Activated naive CD8-positive, alpha-beta T cell treated with anti-CD3 and anti-CD28 coated beads for 36 hours (primary cell): ENCODE data around the gene L1TD1. TPM values are rescaled to one million over a fixed set of nuclear protein-coding genes. Genes with fewer than 3 reads are reported as not detected.
"Not testable (repeated sequence)": the region's sequence is repeated elsewhere in the genome, so short reads cannot be mapped to it uniquely, and the experiment has no call there.

Source experiments
- DNase-seq: peaks from one replicate; pipeline ENCODE4 v3.0.0; 2021
- H3K27ac Mint-ChIP-seq: one replicate; pipeline ENCODE4 v1.8.0; 2022; ENCODE audit warnings: mild to moderate bottlenecking, moderate library complexity, mixed read lengths
- H3K27me3 Mint-ChIP-seq: one replicate; pipeline ENCODE4 v1.8.0; 2022; ENCODE audit warnings: mild to moderate bottlenecking, mixed read lengths
- H3K36me3 Mint-ChIP-seq: one replicate; pipeline ENCODE4 v1.8.0; 2021; ENCODE audit warnings: mild to moderate bottlenecking, mixed read lengths
- H3K4me1 Mint-ChIP-seq: one replicate; pipeline ENCODE4 v1.8.0; 2021; ENCODE audit warnings: mixed read lengths
- H3K4me3 Mint-ChIP-seq: one replicate; pipeline ENCODE4 v1.8.0; 2022; ENCODE audit warnings: mild to moderate bottlenecking, moderate library complexity, mixed read lengths
- H3K9me3 Mint-ChIP-seq: one replicate; pipeline ENCODE4 v1.8.0; 2022; ENCODE audit warnings: mixed read lengths
- total RNA-seq, 2 experiments: library from RNA; stranded (reverse); gene quantifications; one replicate each; pipeline ENCODE4 v1.2.3, GENCODE V29; 2021

Gene L1TD1
- total RNA-seq, 2 experiments from 2014 or later = 0.41 to 0.48 TPM

DNA sequence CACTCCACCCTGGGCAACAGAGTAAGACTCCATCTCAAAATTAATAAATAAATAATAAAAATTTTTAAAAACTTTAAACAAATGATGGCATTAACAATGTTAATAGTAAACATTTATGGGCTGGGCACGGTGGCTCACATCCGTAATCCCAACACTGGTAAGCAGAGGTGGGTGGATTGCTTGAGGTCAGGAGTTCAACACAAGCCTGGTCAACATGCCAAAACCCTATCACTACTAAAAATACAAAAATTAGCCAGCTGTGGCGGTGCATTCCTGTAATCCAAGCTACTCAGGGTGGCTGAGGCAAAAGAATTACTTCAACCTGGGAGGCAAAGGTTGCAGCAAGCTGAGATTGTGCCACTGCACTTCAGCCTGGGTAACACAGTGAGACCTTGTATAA is 9.0 kb upstream of the L1TD1 start:
- DNase-seq = no peak
- Mint-ChIP-seq H3K9me3 (no peaks in the 10 kb centered on the region), H3K27me3 (peaks cover 8% of the 10 kb centered on the region), H3K4me3 (no peak overlapping the region), H3K36me3 (no peaks in the 10 kb centered on the region), H3K4me1 (no peaks in the 10 kb centered on the region), H3K27ac (no peak overlapping the region)

DNA sequence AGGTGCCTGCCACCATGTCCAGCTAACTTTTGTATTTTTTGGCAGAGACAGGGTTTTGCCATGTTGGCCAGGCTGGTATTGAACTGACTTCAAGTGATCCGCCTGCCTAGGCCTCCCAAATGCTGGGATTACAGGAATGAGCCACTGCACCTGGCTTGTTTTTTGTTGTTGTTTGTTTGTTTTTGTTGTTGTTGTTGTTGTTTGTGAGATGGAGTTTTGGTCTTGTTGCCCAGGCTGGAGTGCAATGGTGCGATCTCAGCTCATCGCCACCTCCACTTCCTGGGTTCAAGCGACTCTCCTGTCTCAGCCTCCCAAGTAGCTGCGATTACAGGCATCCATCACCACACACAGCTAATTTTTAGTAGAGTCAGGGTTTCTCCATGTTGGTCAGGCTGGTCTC is 7.1 kb upstream of the L1TD1 start:
- no peaks in the 10 kb centered on the region for H3K9me3 Mint-ChIP-seq
- H3K4me3 Mint-ChIP-seq = no peak overlapping the region
- DNase-seq = no peak
- H3K36me3 Mint-ChIP-seq = no peaks in the 10 kb centered on the region
- H3K27me3 Mint-ChIP-seq = peaks cover 8% of the 10 kb centered on the region
- no peaks in the 10 kb centered on the region for H3K4me1 Mint-ChIP-seq
- no peak overlapping the region for H3K27ac Mint-ChIP-seq

DNA sequence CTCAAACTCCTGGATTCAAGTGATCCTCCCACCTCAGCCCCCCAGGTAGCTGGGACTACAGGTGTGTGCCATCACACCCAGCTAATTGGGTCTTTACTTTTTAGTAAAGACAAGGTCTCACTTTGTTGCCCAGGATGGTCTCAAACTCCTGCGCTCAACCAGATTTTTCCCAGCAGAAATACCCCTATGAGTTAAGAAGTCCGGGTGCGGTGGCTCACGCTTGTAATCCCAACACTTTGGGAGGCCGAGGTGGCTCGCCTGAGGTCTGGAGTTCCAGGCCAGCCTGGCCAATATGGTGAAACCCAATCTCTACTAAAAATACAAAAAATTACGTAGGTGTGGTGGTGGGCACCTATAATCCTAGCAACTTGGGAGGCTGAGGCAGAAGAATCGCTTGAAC is 6.5 kb upstream of the L1TD1 start:
- Mint-ChIP-seq H3K4me1 (no peaks in the 10 kb centered on the region), H3K9me3 (no peaks in the 10 kb centered on the region), H3K36me3 (no peaks in the 10 kb centered on the region), H3K27me3 (peaks cover 14% of the 10 kb centered on the region), H3K27ac (no peak overlapping the region), H3K4me3 (no peak overlapping the region)
- DNase-seq = no peak

DNA sequence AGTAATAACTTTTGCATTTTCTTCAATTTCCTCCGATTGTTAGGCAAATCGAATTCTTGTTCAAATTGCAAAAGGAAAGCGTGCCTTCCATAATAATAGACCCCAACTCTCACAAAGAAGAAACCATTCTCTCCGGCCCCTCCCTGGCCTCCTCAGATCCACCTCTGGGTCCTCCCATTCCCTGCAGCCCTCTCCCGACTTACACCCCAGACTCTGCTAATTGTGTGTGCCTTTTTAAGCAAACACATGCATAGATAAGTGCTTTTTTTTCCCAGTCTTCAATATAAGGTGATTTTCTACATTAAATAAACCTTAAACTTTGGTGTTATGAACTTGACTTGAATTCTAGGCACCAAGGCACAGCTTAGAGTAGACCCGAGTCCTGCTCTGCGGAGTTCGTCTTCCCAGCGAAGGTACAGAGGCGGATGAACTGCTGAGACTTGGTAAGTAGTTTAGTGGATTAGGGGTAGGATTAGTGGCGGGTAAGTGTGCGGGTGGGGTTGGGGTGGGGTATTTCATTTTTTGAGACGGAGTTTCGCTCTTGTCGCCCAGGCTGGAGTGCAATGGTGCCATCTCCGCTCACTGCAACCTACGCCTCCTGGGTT is 1.5 kb downstream of the L1TD1 start:
- Mint-ChIP-seq H3K27ac (no peak overlapping the region), H3K9me3 (no peaks in the 10 kb centered on the region), H3K4me3 (no peak overlapping the region), H3K36me3 (peaks cover 5% of the 10 kb centered on the region), H3K4me1 (peaks cover 14% of the 10 kb centered on the region), H3K27me3 (peaks cover 58% of the 10 kb centered on the region)
- DNase-seq = no peak

DNA sequence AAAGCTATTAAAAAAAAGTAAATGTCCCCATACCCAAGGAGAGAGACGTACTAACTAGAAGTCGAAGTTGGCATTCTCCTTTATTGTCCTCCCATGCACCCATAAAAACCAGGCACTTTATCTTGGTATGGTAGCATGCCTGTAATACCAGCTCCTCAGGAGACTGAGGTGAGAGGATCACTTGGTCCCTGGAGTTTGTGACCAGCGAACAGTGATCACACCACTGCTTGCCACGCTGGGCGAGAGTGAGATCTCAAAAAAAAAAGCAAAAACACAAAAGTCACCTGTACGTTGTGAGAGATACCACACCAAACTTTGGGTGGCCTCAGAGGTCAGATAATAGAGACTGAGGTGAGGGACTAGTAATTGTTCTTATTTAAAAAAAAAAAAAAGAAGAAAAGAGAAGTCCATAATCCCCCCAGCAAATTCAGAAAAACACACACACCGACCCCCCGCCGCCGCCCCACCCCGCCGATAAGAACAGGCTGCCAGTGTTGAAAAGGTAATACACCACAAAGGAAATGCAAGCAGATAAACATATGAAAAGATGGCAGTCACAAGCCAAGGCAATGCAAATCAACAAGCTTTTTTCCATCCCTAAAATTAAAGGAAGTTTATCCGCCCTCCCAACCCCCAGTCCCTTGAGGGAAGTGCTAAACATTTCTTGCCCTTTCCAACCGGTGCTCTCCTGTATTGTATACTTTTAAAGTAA is 3.6 kb downstream of the L1TD1 start:
- Mint-ChIP-seq H3K4me3 (no peak overlapping the region), H3K9me3 (no peaks in the 10 kb centered on the region), H3K4me1 (peaks cover 14% of the 10 kb centered on the region), H3K27me3 (peaks cover 51% of the 10 kb centered on the region), H3K27ac (no peak overlapping the region), H3K36me3 (peaks cover 5% of the 10 kb centered on the region)
- no peak for DNase-seq

DNA sequence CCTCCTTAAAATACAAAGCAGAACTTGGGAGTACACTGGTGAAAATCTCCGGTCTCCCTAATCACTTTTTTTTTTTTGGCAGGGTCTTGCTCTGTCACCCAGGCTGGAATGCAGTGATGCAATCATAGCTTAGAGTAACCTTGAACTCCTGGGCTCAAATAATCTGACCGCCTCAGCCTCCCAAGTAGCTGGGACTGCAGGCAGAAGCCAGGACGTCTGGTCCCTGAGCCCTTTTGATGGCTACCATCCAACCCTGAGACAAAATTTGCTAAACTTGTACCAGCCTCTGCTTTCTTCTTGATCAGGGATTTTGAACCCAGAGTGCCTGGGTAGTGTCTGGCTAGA is 4.1 kb downstream of the L1TD1 start:
- Mint-ChIP-seq H3K27ac (no peak overlapping the region), H3K4me3 (no peak overlapping the region), H3K27me3 (peaks cover 46% of the 10 kb centered on the region), H3K36me3 (peaks cover 5% of the 10 kb centered on the region), H3K9me3 (no peaks in the 10 kb centered on the region), H3K4me1 (peaks cover 14% of the 10 kb centered on the region)
- no peak for DNase-seq

DNA sequence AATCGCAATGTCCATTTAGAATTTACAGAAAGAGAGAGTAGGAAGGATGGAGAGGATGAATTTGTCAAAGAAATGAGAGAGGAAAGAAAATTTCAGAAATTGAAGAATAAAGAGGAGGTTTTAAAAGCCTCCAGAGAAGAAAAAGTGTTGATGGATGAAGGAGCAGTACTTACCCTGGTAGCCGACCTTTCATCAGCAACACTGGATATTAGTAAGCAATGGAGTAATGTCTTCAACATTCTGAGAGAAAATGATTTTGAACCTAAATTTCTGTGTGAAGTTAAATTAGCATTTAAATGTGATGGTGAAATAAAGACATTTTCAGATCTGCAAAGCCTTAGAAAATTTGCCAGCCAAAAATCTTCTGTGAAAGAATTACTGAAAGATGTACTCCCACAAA is 12.5 kb downstream of the L1TD1 start:
- peaks cover 3% of the 10 kb centered on the region for H3K4me1 Mint-ChIP-seq
- H3K4me3 Mint-ChIP-seq = no peak overlapping the region
- no peak overlapping the region for H3K27ac Mint-ChIP-seq
- peaks cover 6% of the 10 kb centered on the region for H3K36me3 Mint-ChIP-seq
- no peaks in the 10 kb centered on the region for H3K27me3 Mint-ChIP-seq
- H3K9me3 Mint-ChIP-seq = peaks cover 23% of the 10 kb centered on the region
- no peak for DNase-seq

DNA sequence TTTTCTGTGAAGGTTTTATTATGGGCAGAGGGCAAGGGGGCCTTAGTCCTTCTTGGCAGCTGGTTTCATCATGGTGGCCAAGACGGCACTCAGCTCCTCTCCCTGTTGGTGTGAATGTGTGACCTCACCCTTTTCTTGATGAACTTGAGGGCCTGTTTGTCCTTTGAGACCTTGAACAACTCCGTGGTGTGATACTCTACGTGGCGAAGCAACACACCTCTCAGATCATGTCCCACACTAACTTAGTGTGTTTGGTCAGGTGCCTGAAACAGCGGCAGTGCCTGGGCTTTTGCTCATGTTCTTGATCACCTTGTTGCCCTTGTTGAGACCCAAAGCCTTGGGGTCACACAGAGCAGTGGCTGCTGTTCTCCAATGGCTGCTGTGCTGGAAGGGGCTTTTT is 13.4 kb downstream of the L1TD1 start:
- H3K27me3 Mint-ChIP-seq = no peaks in the 10 kb centered on the region
- no peak overlapping the region for H3K27ac Mint-ChIP-seq
- peaks cover 23% of the 10 kb centered on the region for H3K9me3 Mint-ChIP-seq
- no peak overlapping the region for H3K4me3 Mint-ChIP-seq
- H3K4me1 Mint-ChIP-seq = peaks cover 3% of the 10 kb centered on the region
- peaks cover 6% of the 10 kb centered on the region for H3K36me3 Mint-ChIP-seq
- no peak for DNase-seq

DNA sequence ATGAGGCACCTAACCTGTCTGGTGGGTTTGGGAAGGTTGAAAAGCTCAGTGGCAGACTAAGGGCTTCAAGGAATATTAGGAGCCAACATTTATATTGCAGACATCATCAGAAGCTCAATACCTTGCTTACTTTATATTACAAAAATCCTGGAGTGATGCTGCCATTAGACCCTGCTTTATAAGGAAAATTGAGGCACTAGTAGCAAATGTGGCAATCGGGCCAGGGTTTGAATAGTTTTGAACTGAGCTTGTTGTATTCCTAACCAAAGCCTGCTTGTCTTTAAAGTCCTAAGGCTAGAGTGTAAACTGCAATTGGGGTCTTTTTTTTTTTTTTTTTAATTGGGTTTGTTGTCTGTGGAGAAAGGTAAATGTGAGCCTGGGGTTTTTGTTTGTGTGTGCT is 14.3 kb downstream of the L1TD1 start:
- Mint-ChIP-seq H3K4me1 (peaks cover 3% of the 10 kb centered on the region), H3K36me3 (peaks cover 6% of the 10 kb centered on the region), H3K27me3 (no peaks in the 10 kb centered on the region), H3K9me3 (peaks cover 23% of the 10 kb centered on the region), H3K27ac (no peak overlapping the region), H3K4me3 (no peak overlapping the region)
- DNase-seq = no peak

DNA sequence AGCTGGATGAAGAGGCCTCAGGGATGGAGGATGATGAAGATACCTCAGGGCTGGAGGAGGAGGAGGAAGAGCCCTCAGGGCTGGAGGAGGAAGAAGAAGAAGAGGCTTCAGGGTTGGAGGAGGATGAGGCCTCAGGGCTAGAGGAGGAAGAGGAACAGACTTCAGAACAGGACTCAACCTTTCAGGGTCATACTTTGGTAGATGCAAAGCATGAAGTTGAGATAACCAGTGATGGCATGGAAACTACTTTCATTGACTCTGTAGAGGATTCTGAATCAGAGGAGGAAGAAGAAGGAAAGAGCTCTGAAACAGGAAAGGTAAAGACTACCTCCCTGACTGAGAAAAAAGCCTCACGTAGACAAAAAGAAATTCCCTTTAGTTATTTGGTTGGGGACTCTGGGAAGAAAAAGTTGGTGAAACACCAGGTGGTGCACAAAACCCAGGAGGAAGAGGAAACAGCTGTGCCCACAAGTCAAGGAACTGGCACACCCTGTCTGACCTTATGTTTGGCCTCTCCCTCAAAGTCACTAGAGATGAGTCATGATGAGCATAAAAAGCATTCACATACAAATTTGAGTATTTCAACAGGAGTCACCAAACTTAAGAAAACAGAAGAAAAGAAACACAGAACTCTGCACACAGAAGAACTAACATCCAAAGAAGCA is 15.4 kb downstream of the L1TD1 start:
- Mint-ChIP-seq H3K4me3 (no peak overlapping the region), H3K36me3 (peaks cover 6% of the 10 kb centered on the region), H3K27me3 (no peaks in the 10 kb centered on the region), H3K27ac (no peak overlapping the region), H3K4me1 (peaks cover 3% of the 10 kb centered on the region), H3K9me3 (peaks cover 23% of the 10 kb centered on the region)
- DNase-seq = no peak

DNA sequence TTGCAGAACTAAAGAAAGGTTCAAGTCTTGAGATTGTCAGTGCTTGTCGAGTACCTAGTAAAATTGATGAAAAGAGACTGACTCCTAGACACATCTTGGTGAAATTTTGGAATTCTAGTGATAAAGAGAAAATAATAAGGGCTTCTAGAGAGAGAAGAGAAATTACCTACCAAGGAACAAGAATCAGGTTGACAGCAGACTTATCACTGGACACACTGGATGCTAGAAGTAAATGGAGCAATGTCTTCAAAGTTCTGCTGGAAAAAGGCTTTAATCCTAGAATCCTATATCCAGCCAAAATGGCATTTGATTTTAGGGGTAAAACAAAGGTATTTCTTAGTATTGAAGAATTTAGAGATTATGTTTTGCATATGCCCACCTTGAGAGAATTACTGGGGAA is 16.3 kb downstream of the L1TD1 start:
- Mint-ChIP-seq H3K9me3 (peaks cover 23% of the 10 kb centered on the region), H3K27ac (no peak overlapping the region), H3K27me3 (no peaks in the 10 kb centered on the region), H3K4me3 (no peak overlapping the region), H3K4me1 (peaks cover 3% of the 10 kb centered on the region), H3K36me3 (peaks cover 6% of the 10 kb centered on the region)
- DNase-seq = no peak

DNA sequence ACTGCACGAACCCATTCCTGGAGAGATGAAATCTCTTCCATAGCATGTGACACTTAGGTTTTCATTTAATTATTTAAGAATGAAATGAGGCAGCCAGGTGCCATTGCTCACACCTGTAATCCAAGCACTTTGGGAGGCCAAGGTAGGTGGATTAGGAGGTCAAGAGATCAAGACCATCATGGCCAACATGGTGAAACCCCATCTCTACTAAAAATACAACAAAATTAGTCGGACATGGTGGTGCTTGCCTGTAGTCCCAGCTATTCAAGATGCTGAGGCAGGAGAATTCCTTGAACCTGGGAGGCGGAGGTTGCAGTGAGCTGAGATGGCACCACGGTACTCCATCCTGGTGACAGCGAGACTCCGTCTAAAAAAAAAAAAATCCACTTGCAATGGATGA is 17.8 kb downstream of the L1TD1 start:
- H3K36me3 Mint-ChIP-seq = peaks cover 3% of the 10 kb centered on the region
- H3K4me1 Mint-ChIP-seq = peaks cover 3% of the 10 kb centered on the region
- H3K9me3 Mint-ChIP-seq = peaks cover 18% of the 10 kb centered on the region
- no peak overlapping the region for H3K27ac Mint-ChIP-seq
- no peaks in the 10 kb centered on the region for H3K27me3 Mint-ChIP-seq
- no peak for DNase-seq
- no peak overlapping the region for H3K4me3 Mint-ChIP-seq

DNA sequence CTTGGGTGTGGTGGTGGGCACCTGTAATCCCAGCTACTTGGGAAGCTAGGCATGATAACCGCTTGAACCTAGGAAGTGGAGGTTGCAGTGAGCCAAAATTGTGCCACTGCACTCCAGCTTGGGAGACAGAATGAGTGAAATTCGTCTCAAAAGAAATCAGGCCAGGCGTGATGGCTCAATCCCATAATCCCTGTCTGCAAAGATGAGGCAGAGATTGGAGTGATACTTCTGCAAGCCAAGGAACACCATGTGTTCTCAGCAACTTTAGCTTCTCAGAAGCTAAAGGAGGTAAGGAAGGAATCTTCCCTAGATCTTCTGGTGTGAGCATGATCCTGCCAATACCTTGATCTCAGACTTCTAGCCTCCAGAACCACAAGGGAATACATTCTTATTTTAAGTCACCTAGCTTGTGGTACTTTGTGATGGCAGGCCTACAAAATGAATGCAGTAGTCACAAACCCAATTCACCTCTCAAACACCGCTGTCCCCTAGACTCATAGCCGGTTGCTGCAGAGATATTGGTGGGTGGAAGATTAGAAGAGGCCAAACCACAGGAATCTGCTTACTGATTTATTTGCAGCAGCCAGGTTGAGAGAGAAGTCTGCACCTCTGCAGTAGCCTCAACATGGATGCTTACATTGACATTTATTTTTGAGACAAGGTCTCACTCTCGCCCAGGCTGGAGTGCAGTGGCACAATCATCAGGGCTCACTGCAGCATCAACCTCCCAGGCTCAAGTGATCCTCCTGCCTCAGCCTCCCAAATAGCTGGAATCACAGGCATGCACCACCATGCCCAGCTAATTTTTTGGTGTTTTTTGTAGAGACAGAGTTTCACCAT is 18.6 kb downstream of the L1TD1 start:
- Mint-ChIP-seq H3K9me3 (peaks cover 19% of the 10 kb centered on the region), H3K36me3 (peaks cover 3% of the 10 kb centered on the region), H3K4me1 (peaks cover 3% of the 10 kb centered on the region), H3K27ac (no peak overlapping the region), H3K27me3 (no peaks in the 10 kb centered on the region), H3K4me3 (no peak overlapping the region)
- DNase-seq = no peak

DNA sequence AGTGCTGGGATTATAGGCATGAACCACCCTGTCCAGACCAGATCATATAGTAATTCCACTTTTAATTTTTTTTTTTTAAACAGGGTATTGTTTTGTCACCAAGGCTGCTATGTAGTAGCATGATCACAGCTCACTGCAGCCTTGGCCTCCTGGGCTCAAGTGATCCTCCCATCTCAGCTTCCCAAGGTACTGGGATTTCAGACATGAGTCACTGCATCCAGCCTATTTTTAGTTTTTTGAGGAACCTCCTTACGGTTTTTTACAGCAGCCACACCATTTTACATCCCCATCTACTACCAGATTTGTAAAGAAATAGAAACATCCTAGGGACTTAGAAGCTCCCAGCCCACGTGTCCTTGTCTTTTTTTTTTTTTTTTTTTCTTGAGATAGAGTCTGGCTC is 24.0 kb downstream of the L1TD1 start:
- no peak overlapping the region for H3K27ac Mint-ChIP-seq
- H3K27me3 Mint-ChIP-seq = no peaks in the 10 kb centered on the region
- H3K4me3 Mint-ChIP-seq = no peak overlapping the region
- peaks cover 2% of the 10 kb centered on the region for H3K9me3 Mint-ChIP-seq
- DNase-seq = no peak
- no peaks in the 10 kb centered on the region for H3K4me1 Mint-ChIP-seq
- no peaks in the 10 kb centered on the region for H3K36me3 Mint-ChIP-seq

DNA sequence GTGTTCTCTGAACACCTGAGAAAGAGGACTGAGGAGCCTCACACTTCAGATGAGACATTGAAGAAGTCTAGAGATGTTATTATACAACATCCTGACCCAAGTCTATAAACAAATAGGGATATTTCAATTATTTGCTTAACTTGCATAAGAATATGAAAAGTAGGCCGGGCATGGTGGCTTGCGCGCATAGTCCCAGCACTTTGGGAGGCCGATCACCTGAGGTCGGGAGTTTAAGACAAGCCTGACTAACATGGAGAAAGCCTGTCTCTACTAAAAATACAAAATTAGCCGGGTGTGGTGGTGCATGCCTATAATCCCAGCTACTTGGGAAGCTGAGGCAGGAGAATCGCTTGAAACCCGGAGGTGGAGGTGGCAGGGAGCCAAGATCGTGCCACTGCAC is 25.8 kb downstream of the L1TD1 start:
- H3K27ac Mint-ChIP-seq, H3K9me3 Mint-ChIP-seq, H3K27me3 Mint-ChIP-seq, DNase-seq, H3K4me3 Mint-ChIP-seq, H3K36me3 Mint-ChIP-seq, H3K4me1 Mint-ChIP-seq: not testable (repeated sequence)
